Effector memory CD4-positive, alpha-beta T cell (primary cell): ENCODE data around the gene COX6B1.
"Not testable (repeated sequence)": the region's sequence is repeated elsewhere in the genome, so short reads cannot be mapped to it uniquely, and the experiment has no call there.

Experiments used
- DNase-seq, 3 donors: peaks; one replicate each; pipeline ENCODE4 v3.0.0-alpha.2; 2020
- H3K27ac ChIP-seq: 2 replicates; pipeline ENCODE4 v1.7.0; 2013; ENCODE audit warnings: mild to moderate bottlenecking, low read length, moderate library complexity; ENCODE audit not compliant: insufficient read depth, poor library complexity, severe bottlenecking
- H3K27me3 ChIP-seq: replicated peaks from 2 replicates; pipeline ENCODE4 v1.7.0; 2013; ENCODE audit warnings: mild to moderate bottlenecking, low read length; ENCODE audit not compliant: insufficient read depth, control insufficient read depth, poor library complexity, severe bottlenecking
- H3K36me3 ChIP-seq: 2 replicates; pipeline ENCODE4 v1.7.0; 2013; ENCODE audit warnings: mild to moderate bottlenecking, low read length, moderate library complexity; ENCODE audit not compliant: control insufficient read depth, insufficient read depth
- H3K4me1 ChIP-seq: 2 replicates; pipeline ENCODE4 v1.7.0; 2013; ENCODE audit warnings: low read length, mild to moderate bottlenecking; ENCODE audit not compliant: control insufficient read depth, insufficient read depth, poor library complexity, severe bottlenecking
- H3K4me3 ChIP-seq: 2 replicates; pipeline ENCODE4 v1.7.0; 2013; ENCODE audit warnings: low read length, low read depth, mild to moderate bottlenecking; ENCODE audit not compliant: insufficient read depth, poor library complexity, severe bottlenecking
- H3K9me3 ChIP-seq: 2 replicates; pipeline ENCODE4 v1.7.0; 2013; ENCODE audit warnings: mild to moderate bottlenecking, low read length, moderate library complexity; ENCODE audit not compliant: control insufficient read depth

COX6B1 gene

DNA sequence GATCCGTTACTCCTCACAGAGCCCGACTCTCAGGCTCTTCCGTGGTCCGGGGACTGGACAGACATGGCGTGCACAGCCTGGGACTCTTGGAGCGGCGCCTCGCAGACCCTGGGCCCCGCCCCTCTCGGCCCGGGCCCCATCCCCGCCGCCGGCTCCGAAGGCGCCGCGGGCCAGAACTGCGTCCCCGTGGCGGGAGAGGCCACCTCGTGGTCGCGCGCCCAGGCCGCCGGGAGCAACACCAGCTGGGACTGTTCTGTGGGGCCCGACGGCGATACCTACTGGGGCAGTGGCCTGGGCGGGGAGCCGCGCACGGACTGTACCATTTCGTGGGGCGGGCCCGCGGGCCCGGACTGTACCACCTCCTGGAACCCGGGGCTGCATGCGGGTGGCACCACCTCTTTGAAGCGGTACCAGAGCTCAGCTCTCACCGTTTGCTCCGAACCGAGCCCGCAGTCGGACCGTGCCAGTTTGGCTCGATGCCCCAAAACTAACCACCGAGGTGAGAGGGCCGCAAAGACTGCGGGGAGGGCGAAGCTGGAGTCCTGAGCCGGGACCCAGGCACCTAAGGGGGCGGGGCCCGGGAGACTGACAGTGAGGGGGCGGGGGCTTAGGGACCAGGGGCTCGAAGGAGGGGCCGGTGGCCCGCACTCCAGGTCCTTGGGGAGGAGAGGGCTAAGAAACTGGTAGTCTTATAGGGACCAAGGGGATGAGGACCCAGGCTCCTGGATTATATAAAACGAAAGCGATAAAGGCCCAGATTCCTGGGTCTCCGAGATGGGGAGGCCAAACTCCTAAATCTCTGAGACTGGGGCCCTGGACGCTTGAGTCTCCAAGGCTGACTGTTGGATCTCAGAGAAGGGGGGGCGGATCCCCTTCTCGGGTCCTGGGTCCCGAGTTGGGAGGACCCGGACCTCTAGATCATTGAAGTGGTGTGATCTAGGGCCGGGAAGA, 4.6 kb upstream of the COX6B1 start:
- Histone ChIP-seq H3K4me3 (peak overlapping the region; percentile 67), H3K27me3 (no peaks in the 10 kb centered on the region), H3K27ac (peak overlapping the region; percentile 66), H3K36me3 (no peaks in the 10 kb centered on the region), H3K4me1 (peaks cover 32% of the 10 kb centered on the region), H3K9me3 (no peaks in the 10 kb centered on the region)
- peak; percentile 64 to 74 (median 68) for DNase-seq

DNA sequence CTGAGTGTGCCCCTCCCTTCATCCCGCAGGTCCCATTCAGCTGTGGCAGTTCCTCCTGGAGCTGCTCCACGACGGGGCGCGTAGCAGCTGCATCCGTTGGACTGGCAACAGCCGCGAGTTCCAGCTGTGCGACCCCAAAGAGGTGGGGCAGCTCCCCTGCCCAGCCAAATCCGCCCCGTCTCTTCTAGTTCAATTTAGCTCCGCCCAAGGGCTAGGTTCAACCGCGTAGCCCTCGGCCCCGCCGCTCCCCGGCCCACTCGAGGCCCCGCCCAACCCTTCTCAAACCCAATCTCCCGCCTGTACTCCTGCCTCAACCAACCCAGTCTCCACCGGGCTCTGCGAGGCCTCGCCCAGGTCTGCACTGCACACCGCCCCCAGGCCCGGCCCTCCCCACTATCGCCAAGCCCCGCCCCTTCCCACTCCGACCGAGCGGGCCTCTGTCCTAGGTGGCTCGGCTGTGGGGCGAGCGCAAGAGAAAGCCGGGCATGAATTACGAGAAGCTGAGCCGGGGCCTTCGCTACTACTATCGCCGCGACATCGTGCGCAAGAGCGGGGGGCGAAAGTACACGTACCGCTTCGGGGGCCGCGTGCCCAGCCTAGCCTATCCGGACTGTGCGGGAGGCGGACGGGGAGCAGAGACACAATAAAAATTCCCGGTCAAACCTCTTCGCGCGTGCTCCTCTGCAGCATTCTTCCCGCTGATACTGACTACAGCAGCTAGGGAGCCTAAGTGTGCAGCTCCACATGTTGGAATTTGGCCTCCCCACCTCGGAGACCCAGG, 3.7 kb upstream of the COX6B1 start:
- peaks cover 40% of the 10 kb centered on the region for H3K4me1 ChIP-seq
- peak; percentile 91 to 93 (median 93) for DNase-seq
- no peaks in the 10 kb centered on the region for H3K36me3 ChIP-seq
- peak overlapping the region; percentile 66 for H3K27ac ChIP-seq
- peak overlapping the region; percentile 67 for H3K4me3 ChIP-seq
- H3K9me3 ChIP-seq = no peaks in the 10 kb centered on the region
- H3K27me3 ChIP-seq = no peaks in the 10 kb centered on the region

DNA sequence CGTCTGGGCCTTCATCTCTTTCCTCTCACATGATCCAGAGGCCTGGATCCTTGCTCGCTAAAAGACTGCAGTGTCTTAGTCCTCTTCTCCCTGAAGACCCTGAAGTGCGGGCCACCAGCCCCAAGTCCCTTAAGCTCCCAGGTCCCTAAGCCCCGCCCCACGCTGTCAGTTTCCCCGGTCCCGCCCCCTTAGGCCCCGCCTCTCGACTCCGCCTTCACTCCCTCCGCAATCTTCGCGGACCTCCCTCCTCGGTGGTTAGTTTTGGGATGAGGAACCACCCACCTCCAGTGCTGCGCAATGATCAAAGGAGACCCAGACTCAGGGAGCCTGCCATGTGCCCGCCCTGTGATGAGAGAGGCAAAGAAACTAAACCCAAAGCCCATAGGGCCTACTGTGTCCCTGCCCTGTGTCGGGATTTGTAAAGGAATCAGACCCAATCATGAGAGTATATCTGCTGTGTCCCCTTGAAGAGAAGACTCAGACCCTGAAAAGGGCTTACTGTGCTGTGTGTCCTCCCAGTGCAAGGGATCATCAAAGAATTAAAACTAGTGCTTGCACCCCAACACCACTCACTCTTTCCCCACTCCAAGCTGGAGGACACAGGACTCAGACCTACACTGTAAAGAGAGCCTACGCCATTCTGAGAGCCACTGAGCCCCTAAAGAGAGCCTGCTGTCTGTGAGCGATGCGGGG, 3.0 kb upstream of the COX6B1 start:
- Histone ChIP-seq H3K27ac (peak overlapping the region; percentile 66), H3K9me3 (no peaks in the 10 kb centered on the region), H3K36me3 (no peaks in the 10 kb centered on the region), H3K4me3 (peak overlapping the region; percentile 67), H3K27me3 (no peaks in the 10 kb centered on the region), H3K4me1 (peaks cover 44% of the 10 kb centered on the region)
- DNase-seq = peak; percentile 50 to 65 (median 53)

DNA sequence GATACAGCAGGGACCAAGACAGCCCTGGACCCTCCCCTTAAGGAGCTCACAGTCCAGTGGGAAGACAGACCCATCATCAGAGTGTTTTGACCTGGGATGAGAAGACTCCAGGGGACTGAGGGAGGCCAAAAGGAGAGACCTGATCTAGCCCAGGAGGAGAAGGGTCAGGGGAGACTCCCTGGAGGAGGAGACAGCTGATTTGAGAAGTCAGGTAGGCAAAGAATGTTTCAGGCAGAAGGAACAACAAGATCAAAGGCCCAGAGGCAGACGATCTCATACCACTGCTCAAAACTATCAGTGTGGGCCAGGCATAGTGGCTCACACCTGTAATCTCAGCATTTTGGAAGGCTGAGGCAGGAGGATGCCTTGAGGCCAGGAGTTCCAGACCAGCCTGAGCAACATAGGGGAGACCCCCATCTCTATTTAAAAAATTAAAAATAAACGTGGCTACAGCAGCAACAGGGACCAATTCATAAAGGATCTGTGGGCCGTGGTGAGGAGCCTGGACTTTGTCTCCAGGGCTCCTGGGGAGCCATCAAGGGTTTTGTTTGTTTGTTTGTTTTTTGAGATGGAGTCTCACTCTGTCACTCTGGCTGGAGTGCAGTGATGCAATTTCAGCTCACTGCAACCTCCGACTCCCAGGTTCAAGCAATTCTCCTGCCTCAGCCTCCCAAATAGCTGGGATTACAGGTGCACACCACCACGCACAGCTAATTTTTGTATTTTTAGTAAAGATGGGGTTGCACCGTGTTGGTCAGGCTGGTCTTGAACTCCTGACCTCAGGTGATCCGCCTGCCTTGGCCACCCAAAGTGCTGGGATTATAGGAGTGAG, 2.2 kb upstream of the COX6B1 start:
- Histone ChIP-seq H3K4me3 (no peak overlapping the region), H3K4me1 (peaks cover 44% of the 10 kb centered on the region), H3K36me3 (no peaks in the 10 kb centered on the region), H3K9me3 (no peaks in the 10 kb centered on the region), H3K27ac (no peak overlapping the region), H3K27me3 (no peaks in the 10 kb centered on the region)
- no peak for DNase-seq

DNA sequence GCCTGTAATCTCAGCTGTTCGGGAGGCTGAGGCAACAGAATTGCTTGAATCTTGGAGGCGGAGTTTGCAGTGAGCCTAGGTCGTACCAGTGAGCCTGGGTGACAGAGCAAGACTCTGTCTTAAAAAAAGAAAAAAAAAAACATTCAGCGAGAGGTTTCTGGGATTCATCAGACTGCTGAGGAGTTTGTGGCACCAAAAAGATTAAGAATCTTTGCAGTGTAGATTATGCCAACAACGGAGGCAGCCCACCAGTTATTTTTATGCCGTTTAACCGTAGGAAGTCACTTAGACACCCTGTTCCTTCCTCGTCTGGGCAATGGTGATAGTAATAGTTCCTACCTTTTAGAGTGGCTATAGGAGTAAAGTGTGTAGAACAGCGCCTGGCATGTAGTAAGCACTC, 2.5 kb downstream of the COX6B1 start:
- Histone ChIP-seq H3K36me3 (peaks cover 13% of the 10 kb centered on the region), H3K9me3 (no peaks in the 10 kb centered on the region), H3K4me1 (peaks cover 17% of the 10 kb centered on the region), H3K27me3 (no peaks in the 10 kb centered on the region), H3K4me3 (no peak overlapping the region), H3K27ac (no peak overlapping the region)
- no peak for DNase-seq

DNA sequence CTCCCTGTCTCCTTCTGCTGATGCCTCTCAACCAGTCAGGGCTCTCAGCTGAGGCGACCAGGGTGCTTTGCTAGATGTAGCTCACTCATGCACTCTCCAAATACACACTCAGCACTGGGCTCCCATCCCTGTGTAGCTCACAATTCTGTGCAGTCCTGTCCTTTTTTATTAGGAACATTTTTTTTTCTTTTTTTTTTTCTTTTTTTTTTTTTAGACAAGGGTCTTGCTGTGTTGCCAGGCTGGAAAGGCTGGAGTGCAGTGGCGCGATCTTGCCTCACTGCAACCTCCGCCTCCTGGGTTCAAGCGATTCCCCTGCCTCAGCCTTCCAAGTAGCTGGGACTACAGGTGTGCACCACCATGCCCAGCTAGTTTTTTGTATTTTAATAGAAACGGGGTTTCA, 6.7 kb downstream of the COX6B1 start:
- peaks cover 39% of the 10 kb centered on the region for H3K36me3 ChIP-seq

DNA sequence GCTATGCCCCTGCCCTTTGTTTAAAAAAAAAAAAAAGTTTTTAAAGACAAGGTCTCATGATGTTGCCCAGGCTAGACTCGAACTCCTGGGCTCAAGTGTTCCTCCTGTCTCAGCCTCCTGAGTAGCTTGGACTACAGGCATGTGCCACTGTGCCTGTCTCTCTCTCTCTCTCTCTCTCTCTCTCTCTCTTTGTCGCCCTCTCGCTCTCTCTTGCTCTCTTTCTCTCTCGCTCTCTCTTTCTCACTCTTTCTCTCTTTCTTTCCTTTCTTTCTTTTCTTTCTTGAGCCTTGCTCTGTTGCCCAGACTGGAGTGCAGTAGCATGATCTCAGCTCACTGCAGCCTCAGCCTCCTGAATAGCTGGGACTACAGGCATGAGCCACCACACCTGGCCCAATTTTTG, 7.5 kb downstream of the COX6B1 start:
- no peak overlapping the region for H3K27ac ChIP-seq
- H3K9me3 ChIP-seq = no peaks in the 10 kb centered on the region
- H3K27me3 ChIP-seq = no peaks in the 10 kb centered on the region
- H3K36me3 ChIP-seq = peaks cover 39% of the 10 kb centered on the region
- no peak overlapping the region for H3K4me3 ChIP-seq
- no peak for DNase-seq
- H3K4me1 ChIP-seq = no peaks in the 10 kb centered on the region

More for the DNA sequence above, 6.7 kb downstream of the COX6B1 start:
- H3K9me3 ChIP-seq, H3K27ac ChIP-seq, H3K4me1 ChIP-seq, DNase-seq, H3K27me3 ChIP-seq, H3K4me3 ChIP-seq: not testable (repeated sequence)

- peaks cover 39% of the 10 kb centered on the region for H3K36me3 ChIP-seq
- H3K4me3 ChIP-seq = no peak overlapping the region
- no peak overlapping the region for H3K27ac ChIP-seq
- H3K27me3 ChIP-seq = no peaks in the 10 kb centered on the region
- no peaks in the 10 kb centered on the region for H3K4me1 ChIP-seq
- H3K9me3 ChIP-seq = no peaks in the 10 kb centered on the region
- no peak for DNase-seq
Measured at GRCh38 chr19:35656700-35657099, 8.6 kb downstream of the COX6B1 start.
